Measurements from ENCODE around the gene ATP1B1. TPM values are rescaled to one million over a fixed set of nuclear protein-coding genes. Genes with fewer than 3 reads are reported as not detected.

The ATP1B1 gene
- total RNA-seq, 1 experiment from 2014 or later, result 44.4 TPM

DNA sequence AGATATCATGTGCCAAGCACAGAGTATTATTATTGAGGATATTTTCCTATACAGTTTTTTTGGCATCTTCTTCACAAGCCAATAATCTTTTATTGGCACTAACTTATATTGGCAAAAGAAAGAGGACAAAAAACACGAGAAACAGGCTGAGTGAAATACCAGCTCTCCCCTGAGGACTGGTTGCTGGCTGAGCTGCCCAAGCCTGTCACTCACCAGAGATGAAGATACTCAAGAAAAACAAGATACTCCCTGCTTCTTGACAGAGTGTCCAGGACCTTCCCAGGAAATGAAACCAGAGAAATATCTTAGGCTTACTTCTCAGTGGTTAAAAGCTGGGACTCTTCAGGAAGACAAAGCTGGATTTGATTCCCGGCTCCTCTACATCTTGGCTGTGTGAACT is 35.9 kb upstream of the ATP1B1 start:
- Histone ChIP-seq H4K20me1 (ENCODE audit: control insufficient read depth, insufficient read depth, insufficient read length) (no peaks in the 10 kb centered on the region), H3K4me2 (ENCODE audit: insufficient read depth, insufficient read length, low read length) (no peak overlapping the region), H3K9me3 (ENCODE audit: control insufficient read depth, low read depth, low read length) (no peaks in the 10 kb centered on the region), H2AFZ (ENCODE audit: low read length) (no peak overlapping the region), H3K14ac (ENCODE audit: insufficient read depth, low read length) (no peak overlapping the region), H3K9ac (ENCODE audit: extremely low read depth, insufficient read length, low read length) (no peak overlapping the region), H4K91ac (ENCODE audit: insufficient read length, low read depth, low read length) (no peak overlapping the region), H2BK15ac (ENCODE audit: low read depth, low read length) (no peak overlapping the region), H3K23me2 (ENCODE audit: insufficient read length, low read depth, low read length, poor library complexity, severe bottlenecking) (no peaks in the 10 kb centered on the region), H3K4me1 (ENCODE audit: insufficient read depth, low read length) (no peaks in the 10 kb centered on the region), H2BK12ac (ENCODE audit: insufficient read length, low read depth, low read length) (no peak overlapping the region), H4K5ac (ENCODE audit: insufficient read length, low read depth, low read length) (no peak overlapping the region), H3K27me3 (ENCODE audit: insufficient read depth, low read length) (no peaks in the 10 kb centered on the region), H2AK5ac (ENCODE audit: insufficient read length, low read length) (no peak overlapping the region), H2BK20ac (ENCODE audit: low read depth, low read length, poor library complexity, severe bottlenecking) (no peak overlapping the region), H3K4ac (ENCODE audit: low read depth, low read length) (no peak overlapping the region), H4K8ac (replicated peaks; ENCODE audit: insufficient read length, low read depth, low read length) (no peak overlapping the region), H3K56ac (ENCODE audit: insufficient read length, low read depth, low read length) (no peak overlapping the region), H2BK5ac (ENCODE audit: insufficient read length, low read length) (no peak overlapping the region), H3K79me1 (ENCODE audit: insufficient read depth, low read depth, low read length, poor library complexity, severe bottlenecking) (no peaks in the 10 kb centered on the region), H2BK120ac (ENCODE audit: low read depth, low read length, poor library complexity, severe bottlenecking) (no peak overlapping the region), H3T11ph (ENCODE audit: low read length) (no peak overlapping the region), H3K18ac (ENCODE audit: insufficient read length, low read depth, low read length) (no peak overlapping the region), H3K79me2 (ENCODE audit: insufficient read depth, low read length) (no peaks in the 10 kb centered on the region), H3K27ac (ENCODE audit: insufficient read length, low read depth, low read length) (no peak overlapping the region), H3K23ac (ENCODE audit: insufficient read length, low read depth, low read length) (no peak overlapping the region)
- no peak for TF ChIP-seq CTCF (conservative IDR thresholded peaks at IDR 0.05)
- Mint-ChIP-seq H3K4me1 (no peaks in the 10 kb centered on the region; a peak in 1 of 4 replicates), H3K9me3 (peaks cover 5 to 15% of the 10 kb centered on the region in 2 experiments; a peak in 4 of 5 replicates), H3K27me3 (ENCODE audit: low read depth) (peaks cover 9% of the 10 kb centered on the region), H3K36me3 (ENCODE audit: insufficient read depth in 1 of 3, low read depth in 3 of 3) (peaks cover 0 to 9% (median 0%) of the 10 kb centered on the region in 3 experiments; a peak in 2 of 7 replicates), H3K4me3 (no peak overlapping the region), H3K27ac (no peak overlapping the region)
- no CpG with 5 or more reads among the region's 2 CpGs for WGBS (ENCODE audit: extremely low coverage, insufficient read length, low lambda C conversion rate)
- DNase-seq, result no peak

Data from H9 (cell line).